Measurements from ENCODE around the gene GAD1. TPM values are rescaled to one million over a fixed set of nuclear protein-coding genes. Genes with fewer than 3 reads are reported as not detected.

GAD1 gene
- total and polyA plus RNA-seq, 10 of the 15 experiments (the other 5 are each of a cell fraction or from before 2014, with no cell fraction given), result 0.04 to 3.4 (median 0.42) TPM

DNA sequence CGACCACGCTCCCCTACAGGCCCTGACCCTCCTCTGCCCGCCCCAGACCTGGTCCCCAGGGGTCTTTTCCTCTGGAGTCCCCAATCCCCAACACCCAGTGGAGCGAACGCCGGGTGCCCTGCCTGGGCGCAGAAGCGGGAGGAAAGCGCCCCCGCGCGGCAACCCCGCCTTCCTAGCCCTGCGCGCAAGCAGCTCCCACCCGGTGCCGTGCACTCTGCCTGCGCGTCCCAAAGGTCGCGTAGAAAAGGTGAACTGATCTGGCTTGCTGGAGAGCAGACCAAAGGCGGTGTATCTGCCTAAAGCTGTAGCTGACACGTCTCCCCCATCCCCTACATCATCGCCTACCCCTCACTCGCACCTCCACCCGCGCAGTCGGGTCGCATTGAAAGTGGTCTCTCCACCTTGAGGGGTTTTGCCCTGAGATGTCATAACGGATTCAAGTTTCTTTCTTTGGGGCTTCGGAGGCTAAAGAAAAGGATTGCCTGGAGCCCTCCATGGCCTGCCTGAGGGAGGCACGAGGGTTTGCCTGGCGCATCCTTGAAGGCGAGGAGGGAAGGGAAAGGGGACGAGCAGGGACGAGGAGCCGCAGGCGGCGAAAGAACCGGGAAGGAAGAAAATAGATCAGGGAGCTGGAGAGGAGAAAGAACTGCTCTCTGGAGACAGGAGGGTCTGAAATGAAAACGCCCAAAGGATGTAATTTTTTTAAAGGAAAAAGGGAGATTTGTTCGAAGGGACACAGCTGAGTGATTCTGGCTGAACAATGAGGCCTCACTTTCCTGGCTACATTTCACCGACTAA is 5.8 kb downstream of the GAD1 start:
- RAD21 ChIA-PET (ENCODE audit: unreplicated experiment), result no interaction called here

More for the DNA sequence above, 5.8 kb downstream of the GAD1 start:
- POLR2A ChIA-PET, result no interaction called here
- in situ Hi-C loops (cut with MboI) (no loop called here), intact Hi-C loops (cut with micrococcal nuclease; ENCODE audit: unreplicated experiment) (no loop called here)
- 9% methylated on average over 43 of the region's 43 CpGs for WGBS (ENCODE audit: insufficient coverage, insufficient replicate concordance, low lambda C conversion rate, missing lambda C conversion rate)
- FAIRE-seq (no peak), DNase-seq (ENCODE audit: low read depth, low spot score) (no peak), ATAC-seq (0 out of 3 replicates have a peak, but pooled peaks have one; percentile 7)
- Histone ChIP-seq H3K27ac (ENCODE audit: control insufficient read depth, insufficient read depth) (no peak overlapping the region), H3K4me3 (no peak overlapping the region), H3K4me1 (ENCODE audit: control insufficient read depth, insufficient read depth, low read length) (peaks cover 10% of the 10 kb centered on the region), H3K79me2 (ENCODE audit: control insufficient read depth, insufficient read depth, low read length) (no peaks in the 10 kb centered on the region), H4K20me1 (ENCODE audit: control insufficient read depth, insufficient read depth) (0 out of 2 replicates have a peak, but pooled peaks cover 4% of the 10 kb centered on the region), H2AFZ (ENCODE audit: control insufficient read depth, low read depth, low read length) (no peak overlapping the region), H3K36me3 (ENCODE audit: control insufficient read depth in 2 of 2, insufficient read depth in 2 of 2, low read length in 1 of 2) (no peaks in the 10 kb centered on the region), H3K9ac (ENCODE audit: control insufficient read depth, insufficient read depth, low read length) (no peak overlapping the region), H3K4me2 (ENCODE audit: control insufficient read depth, insufficient read depth) (no peak overlapping the region; the same call in 1 of the 2 replicates), H3K27me3 (replicated peaks in 1 of 2; ENCODE audit: control insufficient read depth in 2 of 2, insufficient read depth in 2 of 2, low read length in 1 of 2) (peaks cover 8 to 50% of the 10 kb centered on the region in 2 experiments), H3K9me3 (replicated peaks; ENCODE audit: control insufficient read depth, insufficient read depth, low read length) (no peaks in the 10 kb centered on the region; the same call in 2 of the 3 replicates)
- SMC1A ChIA-PET (ENCODE audit: uncharacterized antibody, unreplicated experiment), result interaction anchor here (0.7 to 1.9 kb wide), 3 partner anchors 50 to 453 kb away, joined by 3 to 4 read pairs (median 4); no protein-coding TSS in a partner anchor
- no TSS peak for BruUV-seq (replicated peaks)
- TF ChIP-seq, protein P1, sequence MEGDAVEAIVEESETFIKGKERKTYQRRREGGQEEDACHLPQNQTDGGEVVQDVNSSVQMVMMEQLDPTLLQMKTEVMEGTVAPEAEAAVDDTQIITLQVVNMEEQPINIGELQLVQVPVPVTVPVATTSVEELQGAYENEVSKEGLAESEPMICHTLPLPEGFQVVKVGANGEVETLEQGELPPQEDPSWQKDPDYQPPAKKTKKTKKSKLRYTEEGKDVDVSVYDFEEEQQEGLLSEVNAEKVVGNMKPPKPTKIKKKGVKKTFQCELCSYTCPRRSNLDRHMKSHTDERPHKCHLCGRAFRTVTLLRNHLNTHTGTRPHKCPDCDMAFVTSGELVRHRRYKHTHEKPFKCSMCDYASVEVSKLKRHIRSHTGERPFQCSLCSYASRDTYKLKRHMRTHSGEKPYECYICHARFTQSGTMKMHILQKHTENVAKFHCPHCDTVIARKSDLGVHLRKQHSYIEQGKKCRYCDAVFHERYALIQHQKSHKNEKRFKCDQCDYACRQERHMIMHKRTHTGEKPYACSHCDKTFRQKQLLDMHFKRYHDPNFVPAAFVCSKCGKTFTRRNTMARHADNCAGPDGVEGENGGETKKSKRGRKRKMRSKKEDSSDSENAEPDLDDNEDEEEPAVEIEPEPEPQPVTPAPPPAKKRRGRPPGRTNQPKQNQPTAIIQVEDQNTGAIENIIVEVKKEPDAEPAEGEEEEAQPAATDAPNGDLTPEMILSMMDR (IDR thresholded peaks at IDR 0.05 in 2 of 3, conservative IDR thresholded peaks at IDR 0.05 in 1 of 3; ENCODE audit: control insufficient read depth in 2 of 3, extremely low read depth in 1 of 3, insufficient read depth in 1 of 3, low read depth in 3 of 3, low read length in 3 of 3), result peak in 2 of 3 experiments; percentile 21 to 26; a peak in 2 of 6 replicates
- TF ChIP-seq SUZ12 (IDR thresholded peaks at IDR 0.05; ENCODE audit: unreplicated experiment), result peak; percentile 33
- TF ChIP-seq, protein P2, sequence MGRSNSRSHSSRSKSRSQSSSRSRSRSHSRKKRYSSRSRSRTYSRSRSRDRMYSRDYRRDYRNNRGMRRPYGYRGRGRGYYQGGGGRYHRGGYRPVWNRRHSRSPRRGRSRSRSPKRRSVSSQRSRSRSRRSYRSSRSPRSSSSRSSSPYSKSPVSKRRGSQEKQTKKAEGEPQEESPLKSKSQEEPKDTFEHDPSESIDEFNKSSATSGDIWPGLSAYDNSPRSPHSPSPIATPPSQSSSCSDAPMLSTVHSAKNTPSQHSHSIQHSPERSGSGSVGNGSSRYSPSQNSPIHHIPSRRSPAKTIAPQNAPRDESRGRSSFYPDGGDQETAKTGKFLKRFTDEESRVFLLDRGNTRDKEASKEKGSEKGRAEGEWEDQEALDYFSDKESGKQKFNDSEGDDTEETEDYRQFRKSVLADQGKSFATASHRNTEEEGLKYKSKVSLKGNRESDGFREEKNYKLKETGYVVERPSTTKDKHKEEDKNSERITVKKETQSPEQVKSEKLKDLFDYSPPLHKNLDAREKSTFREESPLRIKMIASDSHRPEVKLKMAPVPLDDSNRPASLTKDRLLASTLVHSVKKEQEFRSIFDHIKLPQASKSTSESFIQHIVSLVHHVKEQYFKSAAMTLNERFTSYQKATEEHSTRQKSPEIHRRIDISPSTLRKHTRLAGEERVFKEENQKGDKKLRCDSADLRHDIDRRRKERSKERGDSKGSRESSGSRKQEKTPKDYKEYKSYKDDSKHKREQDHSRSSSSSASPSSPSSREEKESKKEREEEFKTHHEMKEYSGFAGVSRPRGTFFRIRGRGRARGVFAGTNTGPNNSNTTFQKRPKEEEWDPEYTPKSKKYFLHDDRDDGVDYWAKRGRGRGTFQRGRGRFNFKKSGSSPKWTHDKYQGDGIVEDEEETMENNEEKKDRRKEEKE (IDR thresholded peaks at IDR 0.05), result no peak
- CTCF ChIA-PET, result interaction anchor here (0.9 to 1.0 kb wide), 2 partner anchors 12 to 588 kb away, joined by 3 read pairs; no protein-coding TSS in a partner anchor
